ENCODE measurements around the gene SLC66A1.
A peak's percentile ranks its signal among the peaks of the same experiment; 100 is the strongest.

The SLC66A1 gene

DNA sequence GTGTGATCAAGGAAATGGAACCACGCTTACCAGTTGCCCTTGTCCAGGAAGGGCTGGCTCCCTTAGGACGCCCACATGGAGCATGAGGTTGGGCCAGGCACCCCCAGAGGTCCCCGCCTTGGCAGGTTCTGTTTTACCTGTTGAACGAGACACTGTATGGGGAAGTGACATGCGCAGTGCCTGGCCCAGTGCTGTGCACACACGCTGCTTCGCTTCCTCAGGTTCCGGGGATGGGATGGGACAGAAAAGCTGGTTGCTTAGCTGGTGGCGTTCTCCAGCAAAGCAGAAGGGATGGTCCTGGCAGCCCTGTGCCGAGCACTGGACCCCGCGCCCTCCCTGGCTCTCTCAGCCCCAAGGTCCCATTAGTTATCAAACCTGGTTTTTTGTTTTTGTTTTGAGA lies 20.7 kb downstream of the SLC66A1 start:
- no peak overlapping the region for H3K4me3 ChIP-seq (ENCODE audit: control insufficient read depth, low read depth, low read length)
- no peak for DNase-seq (ENCODE audit: low read depth)
- TF ChIP-seq, protein P1, sequence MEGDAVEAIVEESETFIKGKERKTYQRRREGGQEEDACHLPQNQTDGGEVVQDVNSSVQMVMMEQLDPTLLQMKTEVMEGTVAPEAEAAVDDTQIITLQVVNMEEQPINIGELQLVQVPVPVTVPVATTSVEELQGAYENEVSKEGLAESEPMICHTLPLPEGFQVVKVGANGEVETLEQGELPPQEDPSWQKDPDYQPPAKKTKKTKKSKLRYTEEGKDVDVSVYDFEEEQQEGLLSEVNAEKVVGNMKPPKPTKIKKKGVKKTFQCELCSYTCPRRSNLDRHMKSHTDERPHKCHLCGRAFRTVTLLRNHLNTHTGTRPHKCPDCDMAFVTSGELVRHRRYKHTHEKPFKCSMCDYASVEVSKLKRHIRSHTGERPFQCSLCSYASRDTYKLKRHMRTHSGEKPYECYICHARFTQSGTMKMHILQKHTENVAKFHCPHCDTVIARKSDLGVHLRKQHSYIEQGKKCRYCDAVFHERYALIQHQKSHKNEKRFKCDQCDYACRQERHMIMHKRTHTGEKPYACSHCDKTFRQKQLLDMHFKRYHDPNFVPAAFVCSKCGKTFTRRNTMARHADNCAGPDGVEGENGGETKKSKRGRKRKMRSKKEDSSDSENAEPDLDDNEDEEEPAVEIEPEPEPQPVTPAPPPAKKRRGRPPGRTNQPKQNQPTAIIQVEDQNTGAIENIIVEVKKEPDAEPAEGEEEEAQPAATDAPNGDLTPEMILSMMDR (conservative IDR thresholded peaks at IDR 0.05; ENCODE audit: control insufficient read depth, insufficient read depth, low read depth, low read length) = no peak

DNA sequence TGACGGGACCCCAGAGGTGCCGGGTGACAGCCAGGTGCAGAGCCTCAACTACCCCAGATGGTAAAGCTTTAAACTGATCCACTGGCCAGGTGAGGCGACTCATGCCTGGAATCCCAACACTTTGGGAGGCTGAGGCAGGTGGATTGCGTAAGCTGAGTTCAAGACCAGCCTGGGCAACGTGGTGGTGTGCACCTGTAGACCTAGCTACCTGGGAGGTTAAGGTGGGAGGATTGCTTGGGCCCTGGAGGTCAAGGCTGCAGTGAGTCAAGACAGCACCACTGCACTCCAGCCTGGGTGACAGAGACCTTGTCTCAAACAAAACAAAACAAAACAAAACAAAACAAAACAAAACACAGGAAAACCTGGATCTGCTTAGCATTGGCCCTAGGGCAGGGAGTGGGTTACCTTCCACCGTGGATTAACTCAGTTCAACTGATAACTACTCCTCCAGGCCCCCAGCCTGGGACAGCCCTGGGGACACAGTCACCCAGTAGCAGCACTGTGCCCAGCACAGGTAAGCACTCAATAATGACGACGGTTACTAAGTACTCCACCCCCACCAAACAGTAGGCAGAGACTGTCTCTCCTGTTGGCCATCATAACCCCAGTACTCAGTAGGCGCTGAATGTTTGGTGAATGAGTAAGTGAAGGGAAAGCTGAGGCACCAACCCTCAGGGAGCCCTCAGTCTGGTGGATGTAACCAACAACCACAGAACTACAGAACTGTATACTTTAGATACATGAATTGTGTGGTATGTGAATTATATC lies 21.6 kb downstream of the SLC66A1 start:
- H3K4me3 ChIP-seq (ENCODE audit: control insufficient read depth, low read depth, low read length) = no peak overlapping the region
- no peak for DNase-seq (ENCODE audit: low read depth)
- TF ChIP-seq, protein P1 (conservative IDR thresholded peaks at IDR 0.05; ENCODE audit: control insufficient read depth, insufficient read depth, low read depth, low read length) = no peak

DNA sequence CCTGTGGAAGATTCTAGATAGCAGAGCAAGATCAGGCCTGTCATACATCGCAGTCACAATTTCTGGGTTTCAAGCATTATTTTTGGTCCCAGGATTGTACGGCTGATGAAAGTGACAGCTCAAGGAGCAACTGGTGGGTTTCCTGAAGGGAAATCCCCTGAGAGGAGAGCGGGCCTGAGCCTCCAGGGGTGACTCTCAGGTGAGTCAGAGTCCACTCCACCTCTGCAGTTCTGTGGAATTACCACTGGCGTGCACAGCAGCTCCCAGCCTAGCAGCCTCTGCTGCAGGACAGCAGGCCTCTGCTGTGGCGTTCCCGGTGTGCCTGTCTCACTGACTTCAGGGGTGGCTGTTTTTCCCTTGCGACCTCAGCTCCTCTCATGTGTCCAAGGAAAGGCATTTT lies 24.4 kb downstream of the SLC66A1 start:
- TF ChIP-seq, protein P1 (conservative IDR thresholded peaks at IDR 0.05; ENCODE audit: control insufficient read depth, insufficient read depth, low read depth, low read length) = no peak
- no peak overlapping the region for H3K4me3 ChIP-seq (ENCODE audit: control insufficient read depth, low read depth, low read length)
- peak; percentile 42 for DNase-seq (ENCODE audit: low read depth)

DNA sequence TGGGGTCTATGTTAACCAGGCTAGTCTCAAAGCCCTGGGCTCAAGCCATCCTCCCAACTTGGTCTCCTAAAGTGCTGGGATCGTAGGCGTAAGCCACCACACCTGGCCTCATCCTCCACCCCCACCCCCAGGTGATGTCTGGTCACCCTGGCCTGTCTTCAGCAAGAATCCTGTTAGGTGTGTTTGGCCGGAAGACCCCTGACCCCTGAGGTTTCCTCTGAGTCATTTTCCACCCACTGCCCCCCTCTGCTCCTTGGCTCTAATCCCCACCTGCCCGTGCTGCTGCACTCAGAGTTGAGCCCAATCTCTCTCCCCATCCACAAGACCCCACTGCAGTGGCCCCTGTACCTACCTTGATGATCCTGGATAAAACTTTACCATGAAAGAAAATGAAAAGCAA lies 25.2 kb downstream of the SLC66A1 start:
- no peak overlapping the region for H3K4me3 ChIP-seq (ENCODE audit: control insufficient read depth, low read depth, low read length)
- no peak for DNase-seq (ENCODE audit: low read depth)
- TF ChIP-seq, protein P1 (conservative IDR thresholded peaks at IDR 0.05; ENCODE audit: control insufficient read depth, insufficient read depth, low read depth, low read length) = no peak

DNA sequence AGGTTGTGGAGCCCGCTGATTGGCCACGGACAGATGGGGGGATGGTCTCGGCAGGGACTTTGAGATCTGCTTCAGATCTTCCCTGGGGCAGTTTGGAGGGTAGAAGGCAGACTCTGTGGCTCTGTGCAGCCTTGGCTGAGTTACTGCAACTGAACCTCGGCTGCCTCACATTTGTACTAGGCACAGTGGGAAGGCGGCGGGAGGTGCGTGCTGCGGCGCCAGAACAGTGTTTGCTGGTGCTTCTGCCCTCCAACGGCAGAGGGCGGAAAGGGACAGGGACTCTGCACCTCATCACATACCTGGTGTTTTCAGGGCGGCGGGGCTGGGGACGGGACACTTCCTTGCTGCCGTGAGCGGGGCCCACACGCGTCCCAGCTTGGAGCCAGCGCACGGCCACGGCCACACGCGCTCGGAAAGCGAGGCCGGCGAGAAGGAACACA lies 26.2 kb downstream of the SLC66A1 start:
- DNase-seq (ENCODE audit: low read depth) = no peak
- TF ChIP-seq, protein P1 (conservative IDR thresholded peaks at IDR 0.05; ENCODE audit: control insufficient read depth, insufficient read depth, low read depth, low read length) = peak; percentile 5
- H3K4me3 ChIP-seq (ENCODE audit: control insufficient read depth, low read depth, low read length) = no peak overlapping the region

DNA sequence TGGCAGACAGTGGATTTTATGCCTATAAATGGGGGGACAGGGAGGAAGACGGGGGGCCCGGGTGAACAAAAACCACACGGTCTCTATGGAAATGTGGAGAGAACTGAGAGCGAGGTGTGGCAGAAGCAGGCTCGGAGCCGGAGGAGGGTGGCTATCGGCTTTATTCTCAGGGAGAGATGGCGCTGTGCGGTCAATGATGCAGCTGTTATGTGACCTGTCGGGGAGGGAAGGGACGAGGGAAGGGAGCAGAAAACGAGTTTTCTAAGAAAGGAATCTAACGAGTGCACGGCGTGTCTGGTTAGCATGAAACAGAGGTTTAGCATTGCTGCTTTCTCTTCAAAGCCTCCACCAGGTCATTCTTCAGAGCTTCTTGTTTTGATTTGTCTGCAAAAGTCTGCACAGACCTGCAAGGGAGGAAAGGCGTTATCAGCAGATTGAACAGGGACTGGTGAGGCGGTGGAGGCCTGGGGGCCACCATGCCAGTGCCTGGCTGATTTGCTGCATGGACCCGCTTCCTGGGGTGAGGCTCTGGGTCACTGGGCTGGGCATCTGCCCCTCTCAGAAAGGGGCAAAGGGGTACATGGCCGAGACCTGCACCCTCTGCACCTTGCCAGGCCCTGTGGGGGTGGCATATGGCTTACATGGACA lies 27.2 kb downstream of the SLC66A1 start:
- H3K4me3 ChIP-seq (ENCODE audit: control insufficient read depth, low read depth, low read length) = no peak overlapping the region
- TF ChIP-seq, protein P1 (conservative IDR thresholded peaks at IDR 0.05; ENCODE audit: control insufficient read depth, insufficient read depth, low read depth, low read length) = no peak
- DNase-seq (ENCODE audit: low read depth) = no peak

All from fibroblast of mammary gland (primary cell).